CD4-positive, alpha-beta T cell treated with Interleukin-2 at 100 ng/mL for 4 hours (primary cell): Measurements from ENCODE around the gene TBX2.

ENCODE experiments used
- DNase-seq: peaks from one replicate; pipeline ENCODE4 v3.0.0-alpha.2; 2020; ENCODE audit warnings: low spot score

The TBX2 gene

DNA sequence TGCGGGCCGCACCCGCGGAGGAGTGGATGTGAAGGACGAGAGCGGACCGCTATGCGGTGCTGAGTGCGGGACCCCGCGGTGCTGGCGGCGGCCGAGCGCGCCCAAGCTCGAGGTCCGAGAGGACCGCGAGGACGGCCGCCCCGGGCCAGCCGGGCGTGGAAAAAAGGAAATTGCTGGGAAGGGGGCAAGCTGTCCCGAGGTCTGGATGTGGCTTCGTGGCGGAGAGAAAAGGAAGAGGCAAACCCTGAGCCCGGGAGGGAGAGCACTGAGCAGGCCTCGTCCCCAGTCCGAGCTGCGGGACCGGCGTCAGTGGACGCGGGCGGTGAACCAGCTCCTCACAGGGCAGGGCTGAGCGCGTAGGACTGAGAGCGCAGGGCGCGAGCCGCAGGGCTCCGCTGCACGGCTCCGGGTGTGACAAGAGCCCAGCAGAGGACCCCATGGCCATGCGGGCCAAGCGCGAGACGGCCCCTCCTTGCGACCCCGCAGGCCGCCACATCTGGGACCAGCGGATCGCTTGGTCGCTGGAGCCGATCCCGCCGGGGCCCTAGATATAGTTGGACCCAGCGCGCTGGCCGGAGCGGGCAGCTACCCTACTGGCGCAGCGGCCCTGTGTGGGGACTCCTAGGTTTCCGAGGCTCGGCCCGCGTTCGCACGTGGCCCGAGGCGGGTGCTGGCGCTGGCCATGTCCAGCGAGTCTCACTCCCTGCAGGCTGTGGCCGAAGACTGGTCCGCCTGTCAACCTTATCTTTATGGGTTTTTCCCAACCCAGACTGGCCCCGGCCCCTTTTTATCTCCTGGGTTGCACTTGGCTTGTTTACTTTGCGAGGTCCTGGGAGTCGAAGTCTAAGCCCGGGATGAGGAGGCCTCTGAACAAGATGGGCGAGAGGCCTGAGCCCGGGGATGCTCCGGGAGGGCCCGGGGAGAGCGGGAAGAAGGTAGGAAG is 55.0 kb downstream of the TBX2 start:
- no peak for DNase-seq

DNA sequence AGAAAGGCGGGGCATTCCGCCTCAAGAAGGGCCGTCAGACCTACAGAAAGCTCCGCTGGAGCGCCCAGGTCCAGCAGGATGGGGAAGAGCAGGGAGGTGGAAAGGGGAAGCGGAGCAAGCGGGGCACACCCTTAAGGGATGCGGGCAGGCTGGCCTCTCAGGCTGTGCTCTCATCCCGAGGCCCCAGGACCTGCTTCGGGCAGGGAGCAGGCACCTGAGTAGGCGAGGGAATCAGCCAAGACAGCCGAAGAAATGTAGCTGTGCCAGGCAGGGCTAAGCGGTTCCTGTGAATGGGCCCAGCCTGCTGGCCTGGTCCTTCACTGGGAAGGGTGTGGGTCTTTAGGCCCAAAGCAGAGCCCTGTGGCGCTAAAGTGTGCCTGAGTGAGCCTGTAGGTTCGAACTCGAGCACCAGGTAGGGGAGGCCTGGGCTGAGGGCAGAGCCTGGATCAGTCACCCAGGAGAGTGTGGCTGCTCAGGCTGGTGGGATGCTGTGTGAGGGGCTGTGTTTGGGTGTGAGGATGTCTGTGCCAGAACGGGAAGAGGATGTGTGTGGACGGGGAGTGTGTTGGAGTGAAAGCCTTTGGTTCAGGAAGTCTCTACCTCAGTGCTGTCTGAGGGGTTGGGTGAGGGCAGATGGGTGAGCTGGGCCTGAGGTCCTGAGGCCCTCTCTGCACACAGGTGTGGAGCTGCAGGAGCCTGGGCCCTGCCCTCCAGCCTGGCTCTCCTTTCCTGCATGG is 55.8 kb downstream of the TBX2 start:
- DNase-seq: no peak

DNA sequence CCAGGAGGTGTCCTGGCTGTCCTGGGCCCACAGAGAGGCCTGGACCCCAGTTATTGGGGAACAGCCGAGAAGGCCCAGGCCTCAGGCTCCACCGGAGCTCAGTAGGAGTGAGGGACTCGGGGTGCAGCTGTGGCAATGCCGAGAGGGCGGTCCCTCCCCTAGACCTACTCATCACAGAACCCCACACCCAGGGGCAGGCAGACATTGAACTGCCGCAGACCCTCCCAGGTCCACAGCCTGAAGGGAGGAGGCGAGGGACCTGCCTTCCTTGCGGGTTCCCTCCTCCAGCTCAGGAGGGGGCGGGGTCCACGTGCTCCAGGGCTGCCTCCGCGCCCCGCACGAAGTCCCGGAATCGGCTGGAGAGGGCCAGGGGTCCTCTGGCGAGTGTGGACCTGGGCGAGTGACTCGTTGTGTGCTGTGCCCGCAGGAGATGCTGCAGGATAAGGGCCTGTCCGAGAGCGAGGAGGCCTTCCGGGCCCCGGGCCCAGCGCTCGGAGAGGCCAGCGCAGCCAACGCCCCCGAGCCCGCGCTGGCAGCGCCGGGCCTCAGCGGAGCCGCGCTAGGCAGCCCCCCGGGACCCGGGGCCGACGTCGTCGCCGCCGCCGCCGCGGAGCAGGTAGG is 56.5 kb downstream of the TBX2 start:
- DNase-seq: no peak

DNA sequence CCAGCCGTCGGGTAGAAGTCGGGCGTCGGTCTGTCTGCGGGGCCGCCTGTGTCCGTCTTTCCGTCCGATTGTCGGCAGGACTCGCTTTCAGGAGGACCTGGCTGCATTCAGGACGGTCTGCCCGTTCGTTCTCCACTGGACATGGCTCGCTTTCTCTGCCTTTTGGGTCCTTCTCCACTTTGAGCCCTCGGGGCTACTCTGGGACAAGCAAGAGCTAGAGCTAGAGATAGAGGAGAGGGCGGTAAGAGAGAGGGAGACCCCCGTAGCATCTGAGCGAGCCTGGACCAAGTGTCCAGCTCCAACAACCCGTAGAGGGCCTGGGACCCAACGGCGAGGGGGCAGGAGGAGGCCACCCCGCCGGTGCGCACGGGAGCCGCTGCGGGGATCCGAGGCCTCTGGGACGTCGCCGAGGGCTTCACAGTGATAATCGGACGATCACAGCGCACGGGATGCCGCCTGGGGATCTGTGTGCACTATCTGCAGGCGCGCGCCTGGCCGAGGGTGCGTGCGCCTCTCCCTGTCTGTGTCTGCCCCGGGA is 57.1 kb downstream of the TBX2 start:
- no peak for DNase-seq

DNA sequence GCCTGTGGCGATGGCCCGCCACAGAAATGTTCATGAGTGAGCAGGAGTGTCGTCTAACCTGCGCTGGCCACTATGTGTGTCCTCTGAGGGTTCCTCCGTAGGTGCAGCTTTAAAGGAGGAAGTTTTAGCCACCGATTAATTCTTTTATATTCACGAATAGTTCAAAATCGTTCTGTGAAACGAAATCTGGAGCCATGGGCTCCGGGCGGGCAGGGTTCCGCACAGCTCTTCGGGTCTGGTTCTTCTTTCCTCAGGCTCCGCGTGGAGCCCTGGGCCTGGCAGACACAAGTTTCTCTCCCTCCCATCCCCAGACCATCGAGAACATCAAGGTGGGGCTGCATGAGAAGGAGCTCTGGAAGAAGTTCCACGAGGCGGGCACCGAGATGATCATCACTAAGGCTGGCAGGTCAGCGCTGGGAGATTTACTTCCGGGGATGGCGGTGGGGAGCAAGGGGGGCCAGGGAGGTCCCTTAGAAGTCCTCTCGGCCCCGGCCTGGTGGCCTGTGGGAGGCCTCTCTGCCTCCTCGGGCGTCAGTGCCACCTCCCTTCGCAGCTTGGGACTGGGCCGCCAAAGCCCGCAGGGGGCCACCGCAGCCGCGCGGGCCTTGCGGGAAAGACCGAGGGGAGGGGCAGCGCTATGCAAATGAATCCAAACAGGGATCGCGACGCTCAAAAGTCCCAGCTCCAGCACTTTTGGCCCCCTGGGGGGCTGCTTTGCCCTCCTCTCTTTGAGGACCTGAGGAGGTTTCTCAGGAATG is 57.8 kb downstream of the TBX2 start:
- DNase-seq: no peak

DNA sequence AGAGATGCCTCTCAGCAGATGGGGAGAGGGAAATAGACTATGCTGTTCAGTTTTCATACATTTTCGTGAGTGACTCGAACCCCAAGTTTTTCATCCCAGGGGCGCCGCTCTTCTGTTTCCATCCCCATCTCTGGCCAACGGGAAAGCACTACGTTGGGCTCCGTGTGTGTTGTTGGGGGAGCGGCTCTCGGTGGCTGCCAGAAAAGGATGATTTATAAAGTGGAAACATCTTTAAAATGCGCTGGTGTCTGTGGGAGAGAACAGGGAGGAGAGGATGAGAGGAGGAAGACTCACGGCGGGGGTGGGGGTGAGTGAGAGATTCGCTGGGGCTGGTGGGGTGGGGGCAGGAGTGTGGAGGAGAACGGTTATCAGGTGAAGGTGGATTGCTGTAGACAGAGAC is 58.4 kb downstream of the TBX2 start:
- no peak for DNase-seq

DNA sequence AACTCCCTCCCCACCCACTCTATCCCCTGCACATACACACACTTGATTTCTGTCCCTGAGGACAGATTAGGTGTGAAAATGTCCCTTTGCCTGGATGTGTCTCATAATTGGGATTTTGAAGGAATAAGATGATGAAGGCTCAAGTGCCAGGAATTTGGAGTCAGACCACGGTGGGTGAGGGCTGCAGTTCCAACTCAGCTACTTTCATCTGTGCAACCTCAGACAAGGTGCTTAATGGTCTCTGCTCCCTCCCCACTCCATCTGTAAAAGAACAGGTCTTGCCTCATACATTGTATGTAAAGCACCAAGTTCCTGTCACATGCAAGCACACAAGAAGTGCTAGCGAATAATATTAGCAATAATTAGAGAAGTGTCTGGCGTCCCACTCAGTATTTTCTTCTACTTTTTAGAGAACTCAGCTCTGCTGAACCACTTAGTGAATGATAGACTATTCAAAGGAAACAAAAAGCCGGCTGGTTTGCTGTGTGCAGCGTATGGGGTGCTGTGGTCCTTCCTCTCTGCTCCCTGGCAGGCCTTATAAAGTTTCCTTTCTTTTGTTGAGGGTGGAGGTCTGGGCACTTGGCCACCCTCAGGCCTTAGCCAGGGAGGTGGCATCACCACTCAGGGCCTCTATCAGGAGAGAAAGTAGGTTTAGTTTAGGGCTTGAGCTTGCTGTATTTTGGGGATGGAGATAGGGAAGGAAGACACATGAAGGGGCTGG is 58.9 kb downstream of the TBX2 start:
- no peak for DNase-seq
